SK-N-SH (cell line): Measurements from ENCODE around the gene GLIS1.
"Not testable (repeated sequence)": the region's sequence is repeated elsewhere in the genome, so short reads cannot be mapped to it uniquely, and the experiment has no call there.

ENCODE experiments used
- EP300 ChIP-seq, 2 experiments: IDR thresholded peaks; 2 replicates each; pipeline versions ENCODE4 v1.4.0 to v1.6.1; 2012; ENCODE audit warnings: borderline replicate concordance in 1 of 2, low read depth in 1 of 2, low read length in 1 of 2
- POLR2AphosphoS5 ChIP-seq: IDR thresholded peaks from 2 replicates; pipeline ENCODE4 v1.6.1; 2012; ENCODE audit warnings: low read depth, low read length
- RFX5 ChIP-seq: IDR thresholded peaks from 2 replicates; pipeline ENCODE4 v1.6.1; 2012; ENCODE audit warnings: mild to moderate bottlenecking, improper control_type of control experiment, low read length
- TCF12 ChIP-seq: IDR thresholded peaks from 2 replicates; pipeline ENCODE4 v1.4.0; 2012
- TF ChIP-seq, protein P1 (sequence below): IDR thresholded peaks from 2 replicates; pipeline ENCODE4 v1.6.1; 2012; ENCODE audit warnings: mild to moderate bottlenecking, low read depth, low read length, moderate library complexity

DNA sequence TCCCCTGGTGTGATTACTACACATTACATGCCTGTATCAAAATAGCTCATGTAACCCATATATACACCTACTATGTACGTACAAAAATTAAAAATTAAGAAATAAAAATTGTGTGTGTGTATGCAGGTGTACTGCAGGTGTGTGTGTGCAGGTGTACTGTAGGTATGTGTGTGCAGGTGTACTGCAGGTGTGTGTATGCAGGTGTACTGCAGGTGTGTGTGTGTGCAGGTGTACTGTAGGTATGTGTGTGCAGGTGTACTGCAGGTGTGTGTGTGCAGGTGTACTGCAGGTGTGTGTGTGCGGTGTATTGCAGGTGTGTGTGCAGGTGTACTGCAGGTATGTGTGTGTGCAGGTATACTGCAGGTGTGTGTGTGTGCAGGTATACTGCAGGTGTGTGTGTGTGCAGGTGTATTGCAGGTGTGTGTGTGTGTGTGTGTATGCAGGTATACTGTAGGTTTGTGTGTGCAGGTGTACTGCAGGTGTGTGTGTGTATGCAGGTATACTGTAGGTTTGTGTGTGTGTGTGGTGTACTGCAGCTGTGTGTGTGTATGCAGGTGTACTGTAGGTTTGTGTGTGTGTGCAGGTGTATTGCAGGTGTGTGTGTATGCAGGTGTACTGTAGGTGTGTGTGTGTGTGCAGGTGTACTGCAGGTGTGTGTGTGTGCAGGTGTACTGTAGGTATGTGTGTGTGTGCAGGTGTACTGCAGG, 183.2 kb downstream of the GLIS1 start:
- TF ChIP-seq TCF12; EP300 (IDR thresholded peaks at IDR 0.05; ENCODE audit: borderline replicate concordance in 1 of 2, low read depth in 1 of 2, low read length in 1 of 2); RFX5; POLR2AphosphoS5: not testable (repeated sequence)
- TF ChIP-seq, protein P1, sequence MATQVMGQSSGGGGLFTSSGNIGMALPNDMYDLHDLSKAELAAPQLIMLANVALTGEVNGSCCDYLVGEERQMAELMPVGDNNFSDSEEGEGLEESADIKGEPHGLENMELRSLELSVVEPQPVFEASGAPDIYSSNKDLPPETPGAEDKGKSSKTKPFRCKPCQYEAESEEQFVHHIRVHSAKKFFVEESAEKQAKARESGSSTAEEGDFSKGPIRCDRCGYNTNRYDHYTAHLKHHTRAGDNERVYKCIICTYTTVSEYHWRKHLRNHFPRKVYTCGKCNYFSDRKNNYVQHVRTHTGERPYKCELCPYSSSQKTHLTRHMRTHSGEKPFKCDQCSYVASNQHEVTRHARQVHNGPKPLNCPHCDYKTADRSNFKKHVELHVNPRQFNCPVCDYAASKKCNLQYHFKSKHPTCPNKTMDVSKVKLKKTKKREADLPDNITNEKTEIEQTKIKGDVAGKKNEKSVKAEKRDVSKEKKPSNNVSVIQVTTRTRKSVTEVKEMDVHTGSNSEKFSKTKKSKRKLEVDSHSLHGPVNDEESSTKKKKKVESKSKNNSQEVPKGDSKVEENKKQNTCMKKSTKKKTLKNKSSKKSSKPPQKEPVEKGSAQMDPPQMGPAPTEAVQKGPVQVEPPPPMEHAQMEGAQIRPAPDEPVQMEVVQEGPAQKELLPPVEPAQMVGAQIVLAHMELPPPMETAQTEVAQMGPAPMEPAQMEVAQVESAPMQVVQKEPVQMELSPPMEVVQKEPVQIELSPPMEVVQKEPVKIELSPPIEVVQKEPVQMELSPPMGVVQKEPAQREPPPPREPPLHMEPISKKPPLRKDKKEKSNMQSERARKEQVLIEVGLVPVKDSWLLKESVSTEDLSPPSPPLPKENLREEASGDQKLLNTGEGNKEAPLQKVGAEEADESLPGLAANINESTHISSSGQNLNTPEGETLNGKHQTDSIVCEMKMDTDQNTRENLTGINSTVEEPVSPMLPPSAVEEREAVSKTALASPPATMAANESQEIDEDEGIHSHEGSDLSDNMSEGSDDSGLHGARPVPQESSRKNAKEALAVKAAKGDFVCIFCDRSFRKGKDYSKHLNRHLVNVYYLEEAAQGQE, result not testable (repeated sequence)
